Activated T-helper 2 cell treated with anti-CD3 and anti-CD28 coated beads, Interferon-gamma antibody, Interleukin-2, Interleukin-4, amounts not matched to agents 10 μg/mL and 5 μg/mL and 100 μg/mL, durations not matched to agents 14 hours and 24 hours and 36 hours (primary cell): ENCODE results near the gene SARM1. TPM values are rescaled to one million over a fixed set of nuclear protein-coding genes. Genes with fewer than 3 reads are reported as not detected.
"Not testable (repeated sequence)": the region's sequence is repeated elsewhere in the genome, so short reads cannot be mapped to it uniquely, and the experiment has no call there.

Source experiments
- DNase-seq: peaks from one replicate; pipeline ENCODE4 v3.0.0; 2021; ENCODE audit warnings: low spot score
- H3K27ac Mint-ChIP-seq: one replicate; pipeline ENCODE4 v1.8.0; 2021; ENCODE audit warnings: mixed read lengths
- H3K27me3 Mint-ChIP-seq: one replicate; pipeline ENCODE4 v1.8.0; 2021; ENCODE audit warnings: low read depth, mixed read lengths
- H3K36me3 Mint-ChIP-seq: one replicate; pipeline ENCODE4 v1.8.0; 2021; ENCODE audit warnings: low read depth, mixed read lengths
- H3K4me1 Mint-ChIP-seq: one replicate; pipeline ENCODE4 v1.8.0; 2021; ENCODE audit warnings: low read depth, mixed read lengths
- H3K4me3 Mint-ChIP-seq: one replicate; pipeline ENCODE4 v1.8.0; 2021; ENCODE audit warnings: low read depth, mild to moderate bottlenecking, moderate library complexity, mixed read lengths
- H3K9me3 Mint-ChIP-seq: one replicate; pipeline ENCODE4 v1.8.0; 2021; ENCODE audit warnings: mixed read lengths
- intact Hi-C: fragments of 100-400 bp; cut with micrococcal nuclease; formaldehyde crosslinking; loops from one replicate; pipeline ENCODE4 v1.15.1; 2023
- total RNA-seq: library from RNA; stranded (reverse); gene quantifications from 2 replicates; pipeline ENCODE4 v1.2.3, GENCODE V29; 2022

Gene SARM1
- total RNA-seq, 1 donor from 2014 or later, result 35.9 TPM

GRCh38 chr17:28334666-28335200 lies 36.8 kb upstream of the SARM1 start:
- Mint-ChIP-seq H3K36me3 (no peaks in the 10 kb centered on the region), H3K9me3 (no peaks in the 10 kb centered on the region), H3K27ac (peak overlapping the region; percentile 89), H3K27me3 (no peaks in the 10 kb centered on the region), H3K4me3 (peak overlapping the region; percentile 97), H3K4me1 (peaks cover 29% of the 10 kb centered on the region)
- intact Hi-C loops, result loop anchor here (1.0 to 10.0 kb wide), 4 partner anchors 16 to 290 kb away; partner anchors contain the start of genes NLK, POLDIP2, SARM1 and TMEM97
- DNase-seq, result no peak

- DNase-seq, result peak; percentile 98
- peak within 1 kb of the TSS; percentile 97 for H3K4me3 Mint-ChIP-seq
- peak within 1 kb of the TSS; percentile 89 for H3K27ac Mint-ChIP-seq
- H3K9me3 Mint-ChIP-seq, result no peaks in the 10 kb centered on the region
- intact Hi-C loops, result loop anchor here (1.0 to 10.0 kb wide), 4 partner anchors 17 to 291 kb away; partner anchors contain the start of genes NLK, POLDIP2, SARM1 and TMEM97
- H3K36me3 Mint-ChIP-seq, result peaks cover 5% of the 10 kb centered on the region
- peaks cover 29% of the 10 kb centered on the region for H3K4me1 Mint-ChIP-seq
- H3K27me3 Mint-ChIP-seq, result no peaks in the 10 kb centered on the region
Measured at GRCh38 chr17:28335201-28335958, 36.1 kb upstream of the SARM1 start, which contains the start of the genes IFT20 and TNFAIP1. IFT20 (minus strand) TSS chr17:28335472; CDS start chr17:28331985, 3,487 bp downstream. TNFAIP1 (plus strand) TSS chr17:28335761; CDS start chr17:28339522, 3,761 bp downstream.

GRCh38 chr17:28335959-28336871 lies 35.3 kb upstream of the SARM1 start:
- intact Hi-C loops, result loop anchor here (1.0 to 10.0 kb wide), 4 partner anchors 17 to 291 kb away; partner anchors contain the start of genes NLK, POLDIP2, SARM1 and TMEM97
- H3K27ac Mint-ChIP-seq, result peak overlapping the region; percentile 89
- peak overlapping the region; percentile 97 for H3K4me3 Mint-ChIP-seq
- H3K36me3 Mint-ChIP-seq, result peaks cover 13% of the 10 kb centered on the region
- no peaks in the 10 kb centered on the region for H3K9me3 Mint-ChIP-seq
- H3K27me3 Mint-ChIP-seq, result no peaks in the 10 kb centered on the region
- H3K4me1 Mint-ChIP-seq, result peaks cover 29% of the 10 kb centered on the region
- DNase-seq, result no peak

- peaks cover 30% of the 10 kb centered on the region for H3K36me3 Mint-ChIP-seq
- no peak overlapping the region for H3K27ac Mint-ChIP-seq
- no peak for DNase-seq
- H3K27me3 Mint-ChIP-seq, result no peaks in the 10 kb centered on the region
- H3K4me3 Mint-ChIP-seq, result no peak overlapping the region
- peaks cover 29% of the 10 kb centered on the region for H3K4me1 Mint-ChIP-seq
- intact Hi-C loops, result loop anchor here (10.0 kb wide), 1 partner anchor 293 kb away; the partner anchor contains the start of gene NLK
- no peaks in the 10 kb centered on the region for H3K9me3 Mint-ChIP-seq
Measured at GRCh38 chr17:28338056-28338768, 33.3 kb upstream of the SARM1 start.

- H3K36me3 Mint-ChIP-seq, result peaks cover 30% of the 10 kb centered on the region
- not testable (repeated sequence) for DNase-seq, H3K27me3 Mint-ChIP-seq, H3K4me3 Mint-ChIP-seq, H3K27ac Mint-ChIP-seq, H3K9me3 Mint-ChIP-seq
- intact Hi-C loops, result loop anchor here (10.0 kb wide), 1 partner anchor 294 kb away; the partner anchor contains the start of gene NLK
- peaks cover 28% of the 10 kb centered on the region for H3K4me1 Mint-ChIP-seq
Measured at GRCh38 chr17:28338769-28339212, 32.7 kb upstream of the SARM1 start.

GRCh38 chr17:28339431-28339830 lies 32.1 kb upstream of the SARM1 start:
- H3K27me3 Mint-ChIP-seq, result no peaks in the 10 kb centered on the region
- no peak overlapping the region for H3K27ac Mint-ChIP-seq
- H3K4me1 Mint-ChIP-seq, result peaks cover 21% of the 10 kb centered on the region
- DNase-seq, result no peak
- intact Hi-C loops, result loop anchor here (10.0 kb wide), 1 partner anchor 295 kb away; the partner anchor contains the start of gene NLK
- peaks cover 36% of the 10 kb centered on the region for H3K36me3 Mint-ChIP-seq
- no peaks in the 10 kb centered on the region for H3K9me3 Mint-ChIP-seq
- H3K4me3 Mint-ChIP-seq, result no peak overlapping the region

GRCh38 chr17:28340374-28340773 lies 31.1 kb upstream of the SARM1 start:
- no peak overlapping the region for H3K27ac Mint-ChIP-seq
- DNase-seq, result no peak
- H3K9me3 Mint-ChIP-seq, result no peaks in the 10 kb centered on the region
- no peak overlapping the region for H3K4me3 Mint-ChIP-seq
- H3K27me3 Mint-ChIP-seq, result no peaks in the 10 kb centered on the region
- H3K4me1 Mint-ChIP-seq, result peaks cover 15% of the 10 kb centered on the region
- intact Hi-C loops, result no loop called here
- H3K36me3 Mint-ChIP-seq, result peaks cover 41% of the 10 kb centered on the region

- DNase-seq, result no peak
- intact Hi-C loops, result no loop called here
- peaks cover 14% of the 10 kb centered on the region for H3K4me1 Mint-ChIP-seq
- peaks cover 52% of the 10 kb centered on the region for H3K36me3 Mint-ChIP-seq
- no peaks in the 10 kb centered on the region for H3K9me3 Mint-ChIP-seq
- no peak overlapping the region for H3K27ac Mint-ChIP-seq
- H3K4me3 Mint-ChIP-seq, result no peak overlapping the region
- H3K27me3 Mint-ChIP-seq, result no peaks in the 10 kb centered on the region
Measured at GRCh38 chr17:28341516-28341915, 30.0 kb upstream of the SARM1 start.

GRCh38 chr17:28342313-28342712 lies 29.2 kb upstream of the SARM1 start:
- H3K4me1 Mint-ChIP-seq, result peaks cover 6% of the 10 kb centered on the region
- no peak overlapping the region for H3K4me3 Mint-ChIP-seq
- H3K36me3 Mint-ChIP-seq, result peaks cover 60% of the 10 kb centered on the region
- no peak for DNase-seq
- H3K27ac Mint-ChIP-seq, result no peak overlapping the region
- H3K27me3 Mint-ChIP-seq, result no peaks in the 10 kb centered on the region
- intact Hi-C loops, result no loop called here
- no peaks in the 10 kb centered on the region for H3K9me3 Mint-ChIP-seq

- Mint-ChIP-seq H3K9me3 (no peaks in the 10 kb centered on the region), H3K27me3 (no peaks in the 10 kb centered on the region), H3K4me1 (peaks cover under 1% of the 10 kb centered on the region), H3K27ac (no peak overlapping the region), H3K4me3 (no peak overlapping the region), H3K36me3 (peaks cover 69% of the 10 kb centered on the region)
- DNase-seq, result no peak
- intact Hi-C loops, result no loop called here
Measured at GRCh38 chr17:28343491-28343932, 28.0 kb upstream of the SARM1 start.

GRCh38 chr17:28344011-28344410 lies 27.5 kb upstream of the SARM1 start:
- intact Hi-C loops, result no loop called here
- Mint-ChIP-seq H3K4me3 (no peak overlapping the region), H3K9me3 (no peaks in the 10 kb centered on the region), H3K4me1 (no peaks in the 10 kb centered on the region), H3K27me3 (no peaks in the 10 kb centered on the region), H3K36me3 (peaks cover 74% of the 10 kb centered on the region), H3K27ac (no peak overlapping the region)
- DNase-seq, result no peak
